ENCODE data around the gene GALNT13.

Gene GALNT13

DNA sequence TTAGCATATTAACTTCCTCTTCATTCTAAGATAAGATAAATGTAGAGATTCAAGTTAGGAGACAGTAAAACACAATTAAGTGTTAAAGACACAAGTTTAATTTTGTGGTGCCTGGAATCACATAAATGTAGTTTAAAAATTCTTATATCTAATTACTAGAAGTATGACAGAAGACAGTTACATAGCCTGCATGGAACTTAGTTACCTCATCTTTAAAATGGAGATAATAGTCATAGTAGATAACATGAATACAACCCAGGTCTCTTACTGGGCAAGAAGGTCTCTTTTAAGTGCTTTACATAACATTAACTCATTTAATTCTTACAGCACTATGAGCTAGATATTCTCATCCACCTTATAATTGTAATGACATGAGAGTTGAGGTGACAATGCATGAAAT lies 15.1 kb downstream of the GALNT13 start:
- no peak for DNase-seq (ENCODE audit: low read depth)
- H3K4me3 ChIP-seq (ENCODE audit: control insufficient read depth, low read depth, low read length): no peak overlapping the region
- TF ChIP-seq, protein P1, sequence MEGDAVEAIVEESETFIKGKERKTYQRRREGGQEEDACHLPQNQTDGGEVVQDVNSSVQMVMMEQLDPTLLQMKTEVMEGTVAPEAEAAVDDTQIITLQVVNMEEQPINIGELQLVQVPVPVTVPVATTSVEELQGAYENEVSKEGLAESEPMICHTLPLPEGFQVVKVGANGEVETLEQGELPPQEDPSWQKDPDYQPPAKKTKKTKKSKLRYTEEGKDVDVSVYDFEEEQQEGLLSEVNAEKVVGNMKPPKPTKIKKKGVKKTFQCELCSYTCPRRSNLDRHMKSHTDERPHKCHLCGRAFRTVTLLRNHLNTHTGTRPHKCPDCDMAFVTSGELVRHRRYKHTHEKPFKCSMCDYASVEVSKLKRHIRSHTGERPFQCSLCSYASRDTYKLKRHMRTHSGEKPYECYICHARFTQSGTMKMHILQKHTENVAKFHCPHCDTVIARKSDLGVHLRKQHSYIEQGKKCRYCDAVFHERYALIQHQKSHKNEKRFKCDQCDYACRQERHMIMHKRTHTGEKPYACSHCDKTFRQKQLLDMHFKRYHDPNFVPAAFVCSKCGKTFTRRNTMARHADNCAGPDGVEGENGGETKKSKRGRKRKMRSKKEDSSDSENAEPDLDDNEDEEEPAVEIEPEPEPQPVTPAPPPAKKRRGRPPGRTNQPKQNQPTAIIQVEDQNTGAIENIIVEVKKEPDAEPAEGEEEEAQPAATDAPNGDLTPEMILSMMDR (IDR thresholded peaks at IDR 0.05; ENCODE audit: control insufficient read depth, insufficient read depth, low read depth, low read length, missing control alignments): no peak

DNA sequence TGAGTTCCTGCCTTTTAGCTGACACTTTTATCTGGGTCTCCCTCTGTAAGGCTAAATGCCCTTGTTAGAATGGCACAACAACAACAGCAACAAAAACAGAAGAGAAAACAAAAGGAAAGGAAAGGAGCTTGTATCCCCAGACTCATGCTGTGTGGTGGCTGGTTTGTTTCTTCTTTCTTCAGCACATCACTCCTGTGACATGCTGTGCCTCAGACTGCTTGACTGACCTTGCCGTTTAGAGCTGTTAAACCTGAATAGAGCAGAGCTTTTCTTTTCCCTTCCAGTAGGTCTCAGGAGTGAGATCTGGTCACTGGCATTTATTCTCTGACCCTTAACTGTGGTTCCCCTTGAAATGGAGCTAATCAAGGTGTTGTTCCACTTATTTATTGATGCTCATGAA lies 18.9 kb downstream of the GALNT13 start:
- H3K4me3 ChIP-seq (ENCODE audit: control insufficient read depth, low read depth, low read length): no peak overlapping the region
- TF ChIP-seq, protein P1 (IDR thresholded peaks at IDR 0.05; ENCODE audit: control insufficient read depth, insufficient read depth, low read depth, low read length, missing control alignments): no peak
- DNase-seq (ENCODE audit: low read depth): no peak

DNA sequence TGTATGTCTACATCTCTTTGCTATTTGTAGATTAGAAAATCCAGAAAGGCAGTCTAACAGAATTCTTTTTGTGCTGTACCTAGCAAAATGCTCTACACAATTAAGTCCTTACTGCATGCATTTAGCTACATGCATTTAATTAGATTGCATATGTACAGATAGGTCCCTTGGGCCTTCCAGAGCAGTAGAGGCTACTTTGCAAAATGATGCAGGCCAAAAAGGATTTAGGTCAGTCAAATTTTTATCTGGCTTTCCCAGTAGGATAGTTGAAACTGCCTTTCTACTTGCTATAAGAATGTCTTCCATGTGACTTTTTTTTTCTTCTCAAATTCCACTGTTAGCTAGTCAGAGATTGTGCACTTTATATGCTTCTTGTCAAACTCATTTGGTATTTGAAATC lies 19.3 kb downstream of the GALNT13 start:
- no peak for DNase-seq (ENCODE audit: low read depth)
- H3K4me3 ChIP-seq (ENCODE audit: control insufficient read depth, low read depth, low read length): no peak overlapping the region
- TF ChIP-seq, protein P1 (IDR thresholded peaks at IDR 0.05; ENCODE audit: control insufficient read depth, insufficient read depth, low read depth, low read length, missing control alignments): no peak

DNA sequence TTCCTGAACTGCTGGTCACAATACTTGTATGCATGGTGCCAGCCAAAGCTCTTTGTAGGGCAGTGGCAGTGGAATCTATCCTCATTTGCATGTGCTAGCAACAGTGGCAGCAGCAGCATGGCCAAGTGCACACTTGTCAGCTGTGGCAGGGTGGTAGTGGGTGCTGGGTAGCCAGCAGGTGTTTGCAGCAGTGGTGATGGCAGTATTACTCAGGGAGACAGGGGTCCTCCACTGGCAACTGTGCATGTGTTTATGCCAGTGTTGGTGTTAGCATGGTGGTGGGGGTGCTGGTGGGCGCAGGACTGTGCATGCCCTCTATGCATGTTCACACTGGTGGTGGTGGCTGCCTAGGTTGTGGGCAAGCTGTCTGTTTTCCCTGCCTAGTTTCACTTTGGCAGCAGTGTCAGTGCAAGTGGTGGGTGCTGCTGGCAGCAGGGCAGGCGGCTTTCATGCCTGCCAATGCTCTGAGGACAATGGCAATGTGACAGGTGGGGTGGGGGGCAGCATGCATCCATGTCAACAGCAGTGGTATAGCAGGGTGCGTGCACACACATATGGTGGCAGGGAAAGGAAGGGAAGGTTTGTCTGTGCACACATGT lies 41.2 kb downstream of the GALNT13 start:
- no peak for DNase-seq (ENCODE audit: low read depth)
- TF ChIP-seq, protein P1 (IDR thresholded peaks at IDR 0.05; ENCODE audit: control insufficient read depth, insufficient read depth, low read depth, low read length, missing control alignments): no peak
- no peak overlapping the region for H3K4me3 ChIP-seq (ENCODE audit: control insufficient read depth, low read depth, low read length)

DNA sequence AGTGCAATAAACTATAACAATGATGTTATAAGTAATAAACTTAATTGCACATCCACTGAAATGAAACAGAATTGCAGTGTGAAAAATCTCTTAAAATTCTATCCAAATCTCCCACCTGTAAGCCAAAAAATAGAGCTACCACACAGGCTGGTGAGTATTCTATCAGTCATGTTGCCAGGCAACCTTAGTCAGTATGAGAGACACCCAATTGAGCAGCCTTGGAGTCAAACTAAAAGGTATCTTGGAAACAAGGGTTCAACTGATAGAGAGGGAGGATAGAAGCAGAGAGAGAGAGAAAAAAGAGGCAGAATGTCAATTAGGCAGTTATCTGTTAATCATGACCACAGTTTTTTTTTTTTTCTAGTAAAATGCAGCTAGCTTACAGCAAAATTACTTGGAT lies 45.8 kb downstream of the GALNT13 start:
- no peak for DNase-seq (ENCODE audit: low read depth)
- TF ChIP-seq, protein P1 (IDR thresholded peaks at IDR 0.05; ENCODE audit: control insufficient read depth, insufficient read depth, low read depth, low read length, missing control alignments): no peak
- no peak overlapping the region for H3K4me3 ChIP-seq (ENCODE audit: control insufficient read depth, low read depth, low read length)

DNA sequence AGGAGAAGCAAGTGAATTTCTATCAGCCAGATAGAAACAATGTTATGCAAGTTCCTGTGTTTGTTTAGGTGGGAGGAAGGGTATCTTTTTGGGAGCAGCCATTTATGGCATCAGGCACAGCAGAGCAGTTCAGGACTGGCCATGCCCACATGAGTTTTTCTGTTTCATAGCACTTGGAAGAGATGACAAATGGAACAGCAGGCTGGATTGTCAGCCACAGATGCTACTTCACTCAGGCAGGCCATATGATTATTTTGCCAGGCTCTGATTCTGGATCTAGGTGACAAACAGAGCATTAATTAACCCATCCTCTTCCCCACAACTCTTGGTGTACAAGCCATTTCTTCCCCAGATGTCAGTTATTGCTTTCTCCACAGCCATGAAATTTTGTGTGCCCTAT lies 63.8 kb downstream of the GALNT13 start:
- TF ChIP-seq, protein P1 (IDR thresholded peaks at IDR 0.05; ENCODE audit: control insufficient read depth, insufficient read depth, low read depth, low read length, missing control alignments): no peak
- no peak for DNase-seq (ENCODE audit: low read depth)
- no peak overlapping the region for H3K4me3 ChIP-seq (ENCODE audit: control insufficient read depth, low read depth, low read length)
